ENCODE measurements around the gene KLF2.
"Not testable (repeated sequence)": the region's sequence is repeated elsewhere in the genome, so short reads cannot be mapped to it uniquely, and the experiment has no call there.

Gene KLF2

GRCh38 chr19:16342002-16342715 is 17.5 kb downstream of the KLF2 start:
- Histone ChIP-seq H3K27ac (ENCODE audit: low read length) (no peak overlapping the region), H3K4me3 (ENCODE audit: low read length) (no peak overlapping the region), H3K36me3 (ENCODE audit: insufficient read depth, low read depth, low read length) (no peaks in the 10 kb centered on the region), H3K9me3 (ENCODE audit: insufficient read depth, low read depth, low read length) (no peaks in the 10 kb centered on the region), H3K27me3 (ENCODE audit: insufficient read depth, low read length) (no peaks in the 10 kb centered on the region), H3K4me1 (ENCODE audit: insufficient read depth, low read length) (no peaks in the 10 kb centered on the region), H3K9ac (ENCODE audit: low read depth, low read length) (no peak overlapping the region)

- Histone ChIP-seq H3K36me3 (ENCODE audit: insufficient read depth, low read depth, low read length) (no peaks in the 10 kb centered on the region), H3K27me3 (ENCODE audit: insufficient read depth, low read length) (no peaks in the 10 kb centered on the region), H3K4me3 (ENCODE audit: low read length) (no peak overlapping the region), H3K9me3 (ENCODE audit: insufficient read depth, low read depth, low read length) (no peaks in the 10 kb centered on the region), H3K9ac (ENCODE audit: low read depth, low read length) (no peak overlapping the region), H3K27ac (ENCODE audit: low read length) (no peak overlapping the region), H3K4me1 (ENCODE audit: insufficient read depth, low read length) (no peaks in the 10 kb centered on the region)
These were observed 18.5 kb downstream of the KLF2 start for GRCh38 chr19:16343156-16343555.

GRCh38 chr19:16345457-16345856 is 20.8 kb downstream of the KLF2 start:
- no peaks in the 10 kb centered on the region for H3K27me3 ChIP-seq (ENCODE audit: insufficient read depth, low read length)
- H3K9me3 ChIP-seq (ENCODE audit: insufficient read depth, low read depth, low read length), result no peaks in the 10 kb centered on the region
- no peak overlapping the region for H3K9ac ChIP-seq (ENCODE audit: low read depth, low read length)
- no peak overlapping the region for H3K4me3 ChIP-seq (ENCODE audit: low read length)
- H3K4me1 ChIP-seq (ENCODE audit: insufficient read depth, low read length), result no peaks in the 10 kb centered on the region
- H3K27ac ChIP-seq (ENCODE audit: low read length), result no peak overlapping the region
- H3K36me3 ChIP-seq (ENCODE audit: insufficient read depth, low read depth, low read length), result no peaks in the 10 kb centered on the region

GRCh38 chr19:16347099-16347498 is 22.5 kb downstream of the KLF2 start:
- not testable (repeated sequence) for H3K4me3 ChIP-seq (ENCODE audit: low read length); H3K9ac ChIP-seq (ENCODE audit: low read depth, low read length); H3K36me3 ChIP-seq (ENCODE audit: insufficient read depth, low read depth, low read length); H3K9me3 ChIP-seq (ENCODE audit: insufficient read depth, low read depth, low read length); H3K27me3 ChIP-seq (ENCODE audit: insufficient read depth, low read length); H3K27ac ChIP-seq (ENCODE audit: low read length); H3K4me1 ChIP-seq (ENCODE audit: insufficient read depth, low read length)

GRCh38 chr19:16347706-16348105 is 23.1 kb downstream of the KLF2 start:
- H3K4me3 ChIP-seq (ENCODE audit: low read length), result no peak overlapping the region
- H3K27ac ChIP-seq (ENCODE audit: low read length), result no peak overlapping the region

GRCh38 chr19:16349551-16350152 is 25.0 kb downstream of the KLF2 start:
- no peak overlapping the region for H3K27ac ChIP-seq (ENCODE audit: low read length)
- H3K36me3 ChIP-seq (ENCODE audit: insufficient read depth, low read depth, low read length), result no peaks in the 10 kb centered on the region
- H3K4me1 ChIP-seq (ENCODE audit: insufficient read depth, low read length), result no peaks in the 10 kb centered on the region
- no peak overlapping the region for H3K9ac ChIP-seq (ENCODE audit: low read depth, low read length)
- H3K27me3 ChIP-seq (ENCODE audit: insufficient read depth, low read length), result no peaks in the 10 kb centered on the region
- H3K9me3 ChIP-seq (ENCODE audit: insufficient read depth, low read depth, low read length), result no peaks in the 10 kb centered on the region
- H3K4me3 ChIP-seq (ENCODE audit: low read length), result no peak overlapping the region

More at GRCh38 chr19:16347706-16348105, 23.1 kb downstream of the KLF2 start:
- Histone ChIP-seq H3K9me3 (ENCODE audit: insufficient read depth, low read depth, low read length) (no peaks in the 10 kb centered on the region), H3K4me1 (ENCODE audit: insufficient read depth, low read length) (no peaks in the 10 kb centered on the region), H3K9ac (ENCODE audit: low read depth, low read length) (no peak overlapping the region), H3K27me3 (ENCODE audit: insufficient read depth, low read length) (no peaks in the 10 kb centered on the region), H3K36me3 (ENCODE audit: insufficient read depth, low read depth, low read length) (no peaks in the 10 kb centered on the region)

GRCh38 chr19:16351133-16351809 is 26.6 kb downstream of the KLF2 start:
- Histone ChIP-seq H3K27ac (ENCODE audit: low read length) (no peak overlapping the region), H3K4me3 (ENCODE audit: low read length) (no peak overlapping the region), H3K4me1 (ENCODE audit: insufficient read depth, low read length) (no peaks in the 10 kb centered on the region), H3K9ac (ENCODE audit: low read depth, low read length) (no peak overlapping the region), H3K36me3 (ENCODE audit: insufficient read depth, low read depth, low read length) (no peaks in the 10 kb centered on the region), H3K27me3 (ENCODE audit: insufficient read depth, low read length) (no peaks in the 10 kb centered on the region), H3K9me3 (ENCODE audit: insufficient read depth, low read depth, low read length) (no peaks in the 10 kb centered on the region)

GRCh38 chr19:16355293-16356043 is 30.8 kb downstream of the KLF2 start:
- no peaks in the 10 kb centered on the region for H3K27me3 ChIP-seq (ENCODE audit: insufficient read depth, low read length)

GRCh38 chr19:16358456-16358855 is 33.8 kb downstream of the KLF2 start:
- Histone ChIP-seq H3K4me3 (ENCODE audit: low read length) (no peak overlapping the region), H3K27me3 (ENCODE audit: insufficient read depth, low read length) (no peaks in the 10 kb centered on the region), H3K27ac (ENCODE audit: low read length) (no peak overlapping the region), H3K4me1 (ENCODE audit: insufficient read depth, low read length) (no peaks in the 10 kb centered on the region), H3K36me3 (ENCODE audit: insufficient read depth, low read depth, low read length) (peaks cover 10% of the 10 kb centered on the region; the same call in 1 of the 2 replicates), H3K9ac (ENCODE audit: low read depth, low read length) (no peak overlapping the region), H3K9me3 (ENCODE audit: insufficient read depth, low read depth, low read length) (no peaks in the 10 kb centered on the region)

More at GRCh38 chr19:16355293-16356043, 30.8 kb downstream of the KLF2 start:
- no peak overlapping the region for H3K4me3 ChIP-seq (ENCODE audit: low read length)
- no peak overlapping the region for H3K9ac ChIP-seq (ENCODE audit: low read depth, low read length)
- no peak overlapping the region for H3K27ac ChIP-seq (ENCODE audit: low read length)
- no peaks in the 10 kb centered on the region for H3K4me1 ChIP-seq (ENCODE audit: insufficient read depth, low read length)
- no peaks in the 10 kb centered on the region for H3K9me3 ChIP-seq (ENCODE audit: insufficient read depth, low read depth, low read length)
- peaks cover 10% of the 10 kb centered on the region; the same call in 1 of the 2 replicates for H3K36me3 ChIP-seq (ENCODE audit: insufficient read depth, low read depth, low read length)

GRCh38 chr19:16359074-16359473 is 34.4 kb downstream of the KLF2 start:
- H3K27me3 ChIP-seq (ENCODE audit: insufficient read depth, low read length), result no peaks in the 10 kb centered on the region
- H3K4me3 ChIP-seq (ENCODE audit: low read length), result no peak overlapping the region
- H3K9me3 ChIP-seq (ENCODE audit: insufficient read depth, low read depth, low read length), result no peaks in the 10 kb centered on the region
- peaks cover 10% of the 10 kb centered on the region; the same call in 1 of the 2 replicates for H3K36me3 ChIP-seq (ENCODE audit: insufficient read depth, low read depth, low read length)
- H3K27ac ChIP-seq (ENCODE audit: low read length), result no peak overlapping the region
- H3K9ac ChIP-seq (ENCODE audit: low read depth, low read length), result no peak overlapping the region
- no peaks in the 10 kb centered on the region for H3K4me1 ChIP-seq (ENCODE audit: insufficient read depth, low read length)

GRCh38 chr19:16359964-16360363 is 35.3 kb downstream of the KLF2 start:
- no peak overlapping the region for H3K9ac ChIP-seq (ENCODE audit: low read depth, low read length)
- H3K9me3 ChIP-seq (ENCODE audit: insufficient read depth, low read depth, low read length), result no peaks in the 10 kb centered on the region
- H3K4me1 ChIP-seq (ENCODE audit: insufficient read depth, low read length), result no peaks in the 10 kb centered on the region
- H3K27ac ChIP-seq (ENCODE audit: low read length), result no peak overlapping the region
- no peak overlapping the region for H3K4me3 ChIP-seq (ENCODE audit: low read length)
- peaks cover 10% of the 10 kb centered on the region; the same call in 1 of the 2 replicates for H3K36me3 ChIP-seq (ENCODE audit: insufficient read depth, low read depth, low read length)
- H3K27me3 ChIP-seq (ENCODE audit: insufficient read depth, low read length), result no peaks in the 10 kb centered on the region
